NCI-H69 (cell line): ENCODE results near the gene SOX15.

Experiments used
- DNase-seq: peaks from one replicate; lab custom pipeline; 2025; lab: John Stamatoyannopoulos, UW

The SOX15 gene

DNA sequence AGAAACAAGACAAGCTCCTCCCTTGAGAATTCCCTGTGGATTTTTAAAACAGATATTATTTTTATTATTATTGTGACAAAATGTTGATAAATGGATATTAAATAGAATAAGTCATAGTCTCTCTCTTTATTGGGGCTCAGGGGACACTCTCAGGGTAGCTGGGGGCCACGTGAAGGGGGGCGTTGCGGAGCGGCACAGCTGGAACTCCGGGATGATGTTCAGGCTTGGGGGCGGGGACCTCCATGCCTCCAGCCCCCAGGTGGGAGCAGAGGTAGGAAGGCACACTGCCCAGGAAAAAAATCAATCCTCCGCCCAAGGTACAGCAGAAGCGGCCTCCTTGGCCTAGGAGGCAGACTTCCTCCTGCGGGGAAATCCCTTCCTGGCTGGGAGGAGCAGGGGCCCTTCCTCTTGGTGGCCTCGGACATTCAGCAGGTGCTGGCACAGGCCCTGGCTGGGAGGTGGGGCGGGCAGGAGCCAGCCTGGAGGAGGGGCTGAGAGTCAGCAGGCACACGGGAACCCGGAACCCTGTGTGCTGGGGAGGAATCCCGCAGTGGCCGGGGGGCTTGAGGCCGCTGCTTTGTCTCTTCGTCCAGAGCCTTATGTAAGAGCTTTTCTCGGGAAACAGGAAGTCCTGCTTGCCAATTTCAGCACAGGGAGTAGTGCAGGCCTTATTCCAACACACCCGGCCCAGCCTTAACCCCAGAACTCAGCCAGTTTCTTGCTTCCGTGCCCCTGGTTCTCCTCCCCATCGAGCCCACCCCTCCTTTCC, 31.9 kb downstream of the SOX15 start:
- peak; percentile 73 for DNase-seq

GRCh38 chr17:7557147-7557764, 32.6 kb downstream of the SOX15 start:
- no peak for DNase-seq

DNA sequence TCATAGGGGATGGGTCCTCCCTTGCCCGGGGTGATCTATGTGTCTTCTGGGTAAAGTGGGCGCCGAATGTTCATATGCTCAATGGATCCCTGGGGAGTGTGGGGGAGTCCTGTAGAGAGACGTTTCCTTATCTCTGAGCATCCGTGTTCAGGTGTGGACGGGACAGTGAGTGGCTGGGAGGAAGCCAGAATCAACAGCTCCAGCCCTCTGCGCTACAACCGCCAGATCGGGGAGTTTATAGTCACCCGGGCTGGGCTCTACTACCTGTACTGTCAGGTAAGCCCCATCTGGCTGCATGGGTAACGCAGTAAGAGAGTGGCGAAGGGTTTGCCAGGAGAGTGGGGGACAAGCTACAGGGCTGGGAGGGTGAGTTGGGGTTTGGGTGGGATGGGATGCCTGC, 33.3 kb downstream of the SOX15 start:
- no peak for DNase-seq

DNA sequence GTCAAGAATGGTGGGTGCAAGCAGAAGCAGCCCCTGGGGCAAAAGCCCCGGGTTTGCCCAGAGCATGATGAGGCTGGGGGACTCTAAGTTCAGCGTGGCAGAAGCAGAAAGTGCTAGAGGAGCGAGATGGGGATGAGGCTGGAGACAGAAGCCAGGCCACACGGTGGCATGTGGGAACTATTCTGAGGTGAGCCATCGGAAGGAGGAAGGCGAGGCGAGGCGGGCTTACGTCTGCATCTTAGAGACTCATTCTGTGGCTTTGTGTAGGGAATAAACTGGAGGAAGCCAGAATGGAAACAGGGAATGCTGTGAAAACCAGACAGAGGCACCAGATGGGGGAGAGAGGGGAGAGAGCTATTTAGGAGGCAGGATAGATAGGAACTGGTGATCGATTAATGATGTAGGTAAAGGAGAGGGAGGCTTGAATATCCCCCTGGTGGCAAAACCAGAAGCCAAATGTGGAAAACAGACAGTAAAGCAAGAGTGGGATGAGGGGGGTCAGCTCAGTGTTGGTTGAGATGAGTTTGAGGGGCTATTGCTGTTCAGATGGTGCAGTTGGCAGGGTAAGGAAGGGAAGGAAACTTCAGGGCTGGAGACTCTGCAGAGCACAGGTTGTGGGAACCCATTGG, 34.5 kb downstream of the SOX15 start:
- no peak for DNase-seq

- DNase-seq = no peak
These were observed 36.5 kb downstream of the SOX15 start for GRCh38 chr17:7553356-7553755.

DNA sequence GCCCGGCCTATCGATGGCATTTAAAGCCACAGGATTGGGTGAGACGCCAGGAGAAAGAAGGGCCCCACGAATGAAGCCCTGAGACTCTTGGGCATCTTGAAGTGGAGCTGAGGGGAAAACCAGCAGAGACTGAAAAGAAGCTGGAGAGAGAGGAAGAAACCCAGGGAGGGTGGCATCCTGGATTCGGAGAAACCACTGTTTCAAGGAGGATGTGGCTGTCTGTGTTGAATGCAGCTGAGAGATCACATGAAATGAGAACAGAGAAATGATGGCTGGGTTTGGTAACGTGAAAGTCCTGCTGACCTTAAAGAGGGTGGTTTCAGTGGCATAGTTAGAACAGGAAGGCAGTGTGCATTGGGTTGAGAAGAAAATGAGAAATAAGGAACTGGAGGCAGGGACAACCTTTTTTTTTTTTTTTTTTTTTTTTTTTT, 37.3 kb downstream of the SOX15 start:
- DNase-seq = no peak

GRCh38 chr17:7551396-7551795, 38.5 kb downstream of the SOX15 start:
- no peak for DNase-seq

DNA sequence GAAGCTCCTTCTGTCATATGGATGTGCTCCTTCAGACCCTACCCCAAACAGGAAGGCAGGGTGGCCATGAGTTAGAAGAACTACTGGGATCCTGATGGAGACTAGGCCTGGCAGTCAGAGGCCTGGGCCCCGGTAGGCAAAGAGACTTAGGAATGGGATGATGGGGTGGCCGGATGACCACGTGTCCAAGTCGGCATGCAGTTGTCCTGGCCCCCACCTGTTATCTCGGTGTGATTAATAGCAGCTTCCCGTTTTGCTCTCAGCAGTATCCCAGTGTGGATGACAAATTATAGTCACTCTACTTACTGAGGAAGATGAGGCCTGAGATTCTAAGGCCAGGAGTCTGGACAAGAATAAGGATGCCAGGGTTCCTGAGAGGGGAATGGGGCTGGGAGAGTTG, 39.5 kb downstream of the SOX15 start:
- no peak for DNase-seq

DNA sequence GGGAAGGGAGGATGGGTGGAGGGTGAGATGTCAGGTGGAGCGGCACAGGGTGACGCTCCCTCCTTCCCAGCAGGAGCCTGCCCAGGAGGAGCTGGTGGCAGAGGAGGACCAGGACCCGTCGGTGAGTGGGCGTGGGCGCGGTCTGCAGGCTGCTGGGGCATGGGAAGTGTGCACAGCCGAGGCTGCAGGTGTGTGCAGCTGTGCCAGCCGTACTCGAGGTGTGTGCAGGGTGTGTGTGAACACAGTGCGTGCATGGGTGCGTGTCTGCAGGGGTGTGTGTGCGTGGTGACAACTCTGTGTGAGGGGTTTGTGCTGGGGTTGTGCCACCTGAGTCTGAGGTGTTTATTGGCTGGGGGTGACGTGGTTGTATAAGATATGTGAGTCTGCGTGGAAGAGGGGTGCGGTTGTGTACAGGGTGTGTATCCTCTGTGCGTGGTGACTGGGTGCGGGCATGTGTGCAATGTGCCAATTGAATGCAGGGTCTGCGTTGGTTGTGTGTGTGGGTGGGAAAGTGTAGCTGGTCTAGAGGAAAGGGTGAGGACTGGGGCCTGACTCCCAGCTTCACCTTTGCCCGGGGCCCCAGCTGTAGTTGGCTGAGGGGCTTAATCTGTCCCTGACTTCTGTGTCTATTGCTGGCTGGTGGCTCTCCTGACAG, 40.4 kb downstream of the SOX15 start:
- no peak for DNase-seq

- DNase-seq = peak; percentile 27
These were observed 41.1 kb downstream of the SOX15 start, which contains the start of gene TNFSF12 for GRCh38 chr17:7548585-7549400. TSS of gene TNFSF12 (plus strand) at chr17:7549058. CDS start at chr17:7549154, 96 bp downstream.

GRCh38 chr17:7544911-7545310, 45.0 kb downstream of the SOX15 start:
- DNase-seq = no peak

DNA sequence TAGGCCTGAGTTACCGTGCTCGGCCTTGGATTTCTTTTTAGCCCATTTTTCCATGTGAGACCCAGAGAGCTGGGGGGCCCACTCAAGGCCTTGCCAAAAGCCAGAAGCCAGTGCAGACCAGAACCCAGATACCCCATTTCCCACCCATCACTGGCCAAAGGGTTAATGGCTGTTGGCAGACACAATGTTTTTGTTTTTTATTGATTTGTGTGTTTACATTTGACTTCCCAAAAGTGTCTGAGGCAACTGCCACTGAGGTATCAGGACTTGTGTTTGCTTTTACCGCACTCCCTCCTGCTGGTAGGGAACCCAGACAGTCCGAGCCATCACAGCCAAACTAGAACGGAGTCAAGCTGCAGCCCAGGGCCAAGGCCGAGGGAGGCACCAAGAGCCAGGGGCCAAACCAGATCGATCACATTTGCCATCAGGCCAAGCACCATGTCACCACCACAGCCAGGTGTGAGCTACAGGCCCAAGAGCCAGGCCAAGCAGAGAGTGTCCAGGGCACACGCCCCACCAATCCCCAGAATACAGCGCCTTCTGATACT, 48.7 kb downstream of the SOX15 start:
- no peak for DNase-seq

DNA sequence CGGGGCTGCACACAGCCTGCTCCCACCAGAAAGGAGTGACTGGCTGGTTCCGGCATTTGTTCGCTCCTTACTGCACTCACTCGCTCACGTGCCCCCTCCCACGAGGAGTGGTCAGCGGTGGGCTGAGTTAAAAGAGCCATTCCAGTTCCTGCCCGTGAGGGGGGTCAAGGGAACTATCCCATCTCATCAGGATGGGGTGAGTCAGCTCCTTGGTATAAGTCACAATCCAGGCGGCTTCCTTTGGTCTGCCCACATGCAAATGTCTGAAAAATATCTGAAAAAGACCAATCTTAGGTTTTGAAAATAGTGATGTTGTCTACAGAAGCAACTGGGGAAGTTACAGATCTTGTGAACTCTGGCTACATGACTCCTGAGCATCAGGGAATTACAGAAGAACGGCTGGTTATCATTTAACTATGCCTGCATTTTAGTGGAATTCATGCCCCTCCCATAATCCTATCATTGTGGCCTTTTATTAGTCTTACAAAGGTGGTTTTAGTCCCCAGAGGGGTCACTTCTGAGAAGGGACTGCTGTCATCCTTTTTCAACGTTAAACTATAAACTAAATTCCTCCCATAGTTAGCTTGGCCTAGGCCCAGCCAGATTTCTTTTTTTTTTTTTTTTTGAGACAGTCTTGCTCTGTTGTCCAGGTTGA, 50.9 kb downstream of the SOX15 start:
- no peak for DNase-seq
